Amniotic stem cell (primary cell): ENCODE results near the gene RCBTB1.

Experiments
- DNase-seq: peaks from one replicate; lab custom pipeline; 2025; lab: John Stamatoyannopoulos, UW

Gene RCBTB1

DNA sequence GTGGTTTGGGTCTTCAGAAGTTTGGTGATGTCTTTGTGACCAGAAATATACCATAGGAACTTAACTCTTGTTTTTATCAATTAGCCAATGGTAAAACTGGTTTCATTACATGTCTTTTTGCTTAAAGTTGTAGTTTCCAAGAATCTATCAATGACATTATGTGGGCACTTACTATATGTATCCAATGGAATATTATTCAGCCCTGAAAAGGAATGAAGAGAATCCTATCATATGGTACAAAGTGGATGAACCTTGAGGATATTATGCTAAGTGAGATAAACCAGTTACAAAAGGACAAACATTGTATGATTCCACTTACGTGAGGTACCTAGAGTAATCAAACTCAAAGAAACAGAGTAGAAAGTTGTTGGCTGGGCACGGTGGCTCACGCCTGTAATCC, 26.4 kb downstream of the RCBTB1 start:
- no peak for DNase-seq

DNA sequence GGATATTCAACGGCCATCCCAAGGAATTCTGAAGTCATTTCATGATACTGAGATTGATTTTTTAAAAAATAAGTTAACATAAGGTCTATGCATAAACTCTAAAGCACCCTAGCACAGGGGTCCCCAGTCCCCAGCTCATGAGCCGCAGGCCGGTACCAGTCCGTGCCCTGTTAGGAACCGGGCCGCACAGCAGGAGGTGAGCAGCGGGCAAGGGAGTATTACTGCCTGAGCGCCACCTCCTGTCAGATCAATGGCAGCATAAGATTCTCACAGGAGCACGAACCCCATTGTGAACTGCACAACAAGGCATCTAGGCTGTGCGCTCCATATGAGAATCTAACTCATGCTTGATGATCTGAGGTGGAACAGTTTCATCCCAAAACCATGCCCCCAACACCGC, 31.0 kb downstream of the RCBTB1 start:
- no peak for DNase-seq

DNA sequence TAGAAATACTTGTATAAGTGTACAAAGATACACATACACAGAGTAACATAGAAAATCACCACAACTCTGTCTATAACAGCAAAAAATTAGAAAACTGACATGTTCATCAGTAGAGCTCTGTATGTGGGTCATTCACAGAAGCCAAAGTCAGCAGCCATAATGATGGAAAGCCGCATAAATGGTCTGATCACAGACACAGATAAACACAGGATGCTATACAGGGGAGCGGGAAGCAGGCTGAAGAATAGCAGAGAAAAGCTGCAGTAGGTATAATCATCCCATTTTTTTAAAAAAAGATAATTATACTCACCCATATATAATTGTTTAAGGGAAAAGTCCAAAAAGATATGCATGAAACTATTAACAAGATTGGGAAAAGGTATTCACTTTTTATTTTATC, 31.5 kb downstream of the RCBTB1 start:
- no peak for DNase-seq

DNA sequence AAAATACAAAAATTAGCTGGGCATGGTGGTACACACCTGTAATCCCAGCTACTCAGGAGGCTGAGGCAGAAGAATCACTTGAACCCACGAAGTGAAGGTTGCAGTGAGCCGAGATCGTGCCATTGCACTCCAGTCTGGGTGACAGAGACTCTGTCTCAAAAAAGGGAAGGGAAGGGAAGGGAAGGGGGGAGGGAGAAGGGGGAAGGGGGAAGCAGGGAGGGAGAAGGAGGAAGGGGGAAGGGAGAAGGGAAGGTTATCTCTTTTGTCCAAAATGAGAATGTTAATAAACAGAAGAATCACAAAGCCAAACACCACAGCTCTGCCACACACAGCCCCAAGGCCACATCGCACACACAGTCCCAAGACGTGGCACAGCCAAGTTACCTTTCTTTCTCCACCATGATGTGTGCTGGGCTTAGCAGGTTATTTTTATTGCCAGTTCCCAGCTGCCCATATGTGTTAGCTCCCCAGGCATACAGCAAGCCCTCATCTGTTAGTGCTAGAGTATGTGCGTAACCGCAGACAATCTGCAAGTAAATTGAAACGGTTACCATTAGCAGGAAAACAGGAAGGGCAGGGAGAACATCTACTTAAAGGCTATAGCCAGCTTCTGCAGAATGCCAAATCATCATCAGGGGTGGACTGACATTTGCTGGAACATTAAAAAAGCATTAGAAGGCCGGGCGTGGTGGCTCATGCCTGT, 34.3 kb downstream of the RCBTB1 start:
- DNase-seq = no peak

DNA sequence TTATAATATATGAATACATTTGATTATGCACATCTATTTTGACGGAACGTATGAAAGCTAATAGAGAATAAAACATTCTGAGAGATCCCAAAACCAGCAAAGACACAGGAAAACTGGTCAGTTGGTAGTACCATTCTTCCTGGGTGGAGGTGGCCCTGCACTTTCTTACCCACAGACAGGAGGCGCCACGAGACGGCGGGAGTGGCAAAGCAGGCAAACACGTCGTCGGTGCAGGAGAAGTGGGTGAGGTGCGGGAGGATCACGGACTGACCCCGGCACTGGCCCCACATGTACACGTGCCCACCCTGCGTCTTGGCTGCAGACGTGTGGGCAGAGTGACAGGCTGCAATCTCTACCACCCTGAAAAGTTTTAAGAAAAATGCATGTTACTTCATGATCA, 36.1 kb downstream of the RCBTB1 start:
- DNase-seq = no peak

DNA sequence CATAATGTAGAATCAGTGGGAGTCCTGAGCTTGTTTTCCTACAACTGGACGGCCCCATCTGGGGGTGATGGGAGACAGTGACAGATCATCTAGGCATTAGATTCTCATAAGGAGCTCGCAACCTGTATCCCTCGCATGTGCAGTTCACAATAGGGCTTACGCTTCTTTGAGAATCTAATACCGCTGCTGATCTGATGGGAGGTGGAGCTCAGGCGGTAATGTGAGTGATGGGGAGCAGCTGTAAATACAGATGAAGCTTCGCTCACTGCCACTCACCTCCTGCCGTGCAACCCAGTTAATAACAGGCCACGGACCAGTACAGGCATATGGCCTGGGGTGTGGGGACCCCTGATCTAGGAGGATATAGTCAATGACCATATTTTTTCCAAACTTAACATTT, 38.8 kb downstream of the RCBTB1 start:
- no peak for DNase-seq

DNA sequence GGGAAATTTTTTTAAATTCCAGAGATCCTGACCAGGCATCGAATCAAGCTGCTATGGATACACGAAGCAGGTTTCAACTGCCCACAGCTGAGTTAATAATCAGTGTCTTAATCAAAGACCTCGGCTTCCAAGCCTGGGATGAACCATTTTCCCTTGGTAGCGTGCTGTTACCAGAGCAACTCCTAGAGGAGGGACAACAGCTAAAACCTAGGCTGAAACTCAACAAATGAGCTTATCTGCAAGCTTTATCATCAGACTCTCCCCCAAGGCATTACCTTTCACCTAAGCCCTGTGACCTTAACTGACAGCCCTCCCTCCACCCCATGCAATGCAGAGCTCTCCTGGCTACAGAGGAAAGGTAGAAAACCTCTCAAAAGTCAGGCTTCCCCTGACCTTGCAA, 39.7 kb downstream of the RCBTB1 start:
- no peak for DNase-seq

DNA sequence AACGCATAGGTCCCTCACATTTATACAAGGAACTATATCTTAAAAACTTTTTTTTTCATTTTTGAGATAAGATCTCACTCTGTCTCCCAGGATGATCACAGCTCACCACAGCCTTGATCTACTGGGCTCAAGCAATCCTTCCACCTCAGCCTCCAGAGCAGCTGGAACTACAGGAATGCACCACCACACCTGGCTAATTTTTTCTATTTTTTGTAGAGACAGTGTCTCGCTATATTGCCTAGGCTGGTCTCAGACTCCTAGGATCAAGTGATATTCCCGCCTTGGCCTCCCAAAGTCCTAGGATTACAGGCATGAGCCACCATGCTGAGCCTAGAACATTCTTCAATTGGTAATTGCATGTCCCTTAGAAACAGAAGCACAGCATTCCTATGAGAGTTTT, 41.7 kb downstream of the RCBTB1 start:
- DNase-seq = no peak

DNA sequence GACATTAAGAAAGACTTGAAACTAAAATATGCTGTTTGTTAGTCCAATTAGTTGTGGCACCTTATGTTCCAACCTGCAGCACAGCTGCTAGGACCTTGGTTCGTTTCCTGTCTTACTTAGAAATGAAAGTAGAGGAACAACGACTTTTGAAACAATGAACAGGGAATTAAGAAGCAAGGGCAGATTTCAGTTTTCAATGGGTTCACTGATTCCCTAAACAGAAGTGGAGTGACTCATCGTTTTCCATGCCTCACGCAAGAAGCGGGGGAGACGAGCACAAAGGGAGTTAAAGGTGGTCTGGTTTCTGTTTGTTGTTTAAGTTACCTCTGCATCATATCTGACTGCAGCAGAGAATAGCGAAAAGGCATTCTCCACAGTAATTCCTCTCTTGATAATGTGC, 44.8 kb downstream of the RCBTB1 start:
- DNase-seq = no peak

DNA sequence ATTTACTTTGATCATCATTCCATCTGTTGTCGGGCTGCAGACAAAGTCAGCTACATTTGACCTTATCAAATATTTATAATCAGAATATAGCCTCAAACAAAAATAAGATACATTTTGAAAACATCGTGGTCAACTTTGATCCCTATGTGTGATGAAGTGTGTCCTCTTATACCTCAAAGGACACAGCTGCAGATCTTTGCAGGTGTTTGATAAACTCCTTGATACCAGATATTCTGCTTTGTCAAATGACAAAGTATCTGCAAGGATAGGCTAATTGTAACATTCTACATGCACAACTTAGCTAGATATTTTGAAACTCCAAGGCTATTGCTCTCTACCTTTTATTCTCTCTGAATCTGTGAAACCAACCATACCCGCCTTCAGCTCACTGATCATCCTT, 45.6 kb downstream of the RCBTB1 start:
- no peak for DNase-seq

DNA sequence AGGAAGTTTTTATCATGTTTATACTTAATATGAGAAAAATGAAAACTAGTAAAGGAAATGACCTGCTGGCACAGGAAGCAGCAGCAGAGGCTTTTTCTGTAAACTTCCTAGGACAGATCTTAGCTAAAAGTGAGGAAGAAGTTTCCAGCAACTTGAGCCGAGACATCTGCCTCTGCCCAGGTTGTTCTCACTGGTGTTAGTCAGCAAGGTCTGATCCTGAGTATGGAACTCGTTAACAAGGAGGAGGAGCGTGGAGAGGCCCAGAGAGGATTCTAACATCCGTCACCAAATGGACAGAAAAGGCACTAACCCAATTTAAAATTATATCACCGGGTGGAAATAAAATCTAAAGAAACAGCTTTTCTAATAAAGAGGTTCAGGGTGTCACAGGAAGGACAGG, 46.0 kb downstream of the RCBTB1 start:
- DNase-seq = no peak

DNA sequence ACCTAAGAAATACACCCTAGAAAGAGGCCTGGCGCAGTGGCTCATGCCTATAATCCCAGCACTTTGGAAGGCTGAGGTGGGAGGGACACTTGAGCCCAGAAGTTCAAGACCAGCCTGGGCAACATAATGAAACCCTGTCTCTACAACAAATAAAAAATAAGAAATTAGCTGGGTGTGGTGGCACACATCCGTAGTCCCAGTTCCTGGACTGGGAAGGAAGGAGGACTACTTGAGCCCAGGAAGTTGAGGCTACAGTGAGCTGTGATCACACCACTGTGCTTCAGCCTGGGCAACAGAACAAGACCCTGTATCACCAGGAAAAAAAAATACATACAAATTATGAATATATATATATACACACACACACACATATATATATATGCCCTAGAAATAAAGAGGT, 47.0 kb downstream of the RCBTB1 start:
- no peak for DNase-seq

DNA sequence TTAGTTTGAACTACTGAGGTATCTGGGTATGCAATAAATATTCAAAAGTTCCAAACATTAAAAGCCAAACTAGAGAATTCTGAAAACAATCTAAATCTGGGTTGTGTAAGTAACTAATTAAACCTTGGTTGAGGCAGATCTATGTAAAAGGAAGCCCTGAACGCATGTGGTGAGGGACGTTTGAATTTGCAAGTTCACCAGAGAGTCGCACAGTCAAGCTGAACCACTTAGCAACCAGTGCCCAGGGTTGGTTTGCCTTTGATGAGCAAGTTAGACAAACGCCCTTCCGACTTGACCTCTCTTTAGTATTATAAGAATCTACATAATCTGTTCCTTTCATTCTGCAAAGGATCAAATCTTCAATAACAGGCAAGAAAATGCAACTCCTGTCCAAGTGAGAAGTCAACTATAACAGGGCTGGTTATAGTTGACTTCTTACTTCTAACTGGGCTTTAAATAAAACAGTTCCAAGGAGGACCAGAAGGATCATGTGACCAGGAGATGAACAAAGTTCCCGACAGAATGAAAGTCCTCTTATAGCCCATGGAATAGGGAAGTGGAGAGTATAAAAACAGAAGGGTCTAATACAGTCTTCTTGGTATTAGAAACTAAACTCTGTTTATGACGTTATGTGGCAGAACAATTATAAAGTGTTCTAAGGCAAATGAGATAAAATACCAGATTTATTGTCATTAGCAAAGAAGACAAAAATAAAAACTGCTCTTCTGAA, 49.0 kb downstream of the RCBTB1 start:
- no peak for DNase-seq

DNA sequence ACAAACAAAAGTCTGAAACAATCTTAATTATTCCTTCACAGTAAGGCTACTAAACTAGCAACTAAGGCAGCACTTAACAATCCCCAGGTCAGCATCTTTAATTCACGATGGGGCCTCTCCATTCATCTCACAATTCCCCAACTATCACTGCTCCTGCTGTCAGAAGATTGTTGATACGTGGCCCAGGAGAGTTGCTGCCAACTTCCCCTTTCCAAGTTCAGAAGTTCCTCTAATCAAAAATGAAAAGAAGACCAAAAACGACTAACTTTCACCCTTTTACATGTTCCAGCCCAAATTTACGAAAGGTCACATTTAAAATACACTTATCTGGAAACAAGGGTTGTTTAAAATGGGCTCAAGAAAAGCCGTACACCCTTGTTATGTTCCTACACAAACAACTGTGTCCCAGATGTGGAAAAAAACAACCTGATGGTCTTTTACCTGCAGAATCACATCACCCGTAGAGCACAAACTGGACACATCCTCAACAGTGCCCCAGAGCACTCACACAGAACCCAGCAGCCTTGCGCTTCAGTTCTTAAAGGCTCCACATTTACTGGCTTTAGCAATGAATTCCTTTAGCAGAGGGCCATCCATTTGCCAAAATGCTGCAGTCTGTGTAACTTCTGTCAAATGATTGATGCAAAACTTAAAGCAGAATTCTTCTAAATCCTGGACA, 51.6 kb downstream of the RCBTB1 start:
- no peak for DNase-seq

DNA sequence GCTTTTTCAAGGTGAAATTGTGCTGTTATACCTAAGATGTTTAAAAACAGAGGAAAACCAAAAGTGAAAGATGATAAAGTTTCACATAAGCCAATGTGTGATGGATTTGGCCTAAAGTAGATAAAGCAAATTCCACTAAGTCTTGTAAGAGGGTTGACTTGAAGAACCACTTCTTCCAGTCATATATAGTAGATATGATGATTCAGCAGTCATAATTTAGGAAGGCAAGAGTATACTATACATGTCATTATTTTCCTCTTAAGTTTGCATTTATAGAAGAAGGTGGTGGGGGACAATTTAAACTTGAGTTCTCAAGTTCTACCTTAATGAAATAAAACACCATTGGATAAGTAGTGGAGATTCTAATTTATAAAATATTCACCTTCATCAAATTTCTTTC, 52.3 kb downstream of the RCBTB1 start:
- no peak for DNase-seq

DNA sequence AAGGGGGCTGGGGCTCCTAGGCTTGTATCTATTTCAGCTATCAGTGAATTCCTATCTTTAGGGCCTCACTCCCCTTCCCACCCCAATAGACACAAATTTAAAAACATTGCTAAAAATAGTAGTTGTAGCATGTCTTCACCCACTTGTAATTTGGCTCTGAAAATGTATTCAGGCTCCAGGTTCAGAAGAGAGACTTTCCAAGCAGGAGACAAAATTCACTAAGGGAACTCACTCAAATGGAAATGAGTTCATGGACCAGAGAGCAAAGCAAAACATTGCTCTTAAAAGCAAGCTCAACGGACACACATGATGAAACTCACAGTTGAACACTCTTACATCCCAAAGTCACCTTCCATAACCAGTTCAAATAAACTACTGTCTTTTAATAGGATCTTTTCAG, 52.8 kb downstream of the RCBTB1 start:
- no peak for DNase-seq

DNA sequence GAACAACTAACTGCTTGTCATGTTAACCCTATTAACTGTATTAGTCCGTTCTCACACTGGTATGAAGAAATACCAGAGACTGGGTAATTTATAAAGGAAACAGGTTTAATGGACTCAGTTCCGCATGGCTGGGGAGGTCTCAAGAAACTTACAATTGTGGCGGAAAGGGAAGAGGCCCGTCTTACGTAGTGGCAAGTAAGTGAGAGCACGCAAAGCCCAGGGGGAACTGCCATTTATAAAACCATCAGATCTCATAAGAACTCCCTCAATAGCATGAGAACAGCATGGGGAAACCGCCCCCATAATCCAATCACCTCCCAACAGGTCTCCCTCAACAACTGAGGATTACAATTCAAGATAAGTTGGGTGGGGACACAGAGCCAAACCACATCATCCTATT, 54.9 kb downstream of the RCBTB1 start:
- no peak for DNase-seq

DNA sequence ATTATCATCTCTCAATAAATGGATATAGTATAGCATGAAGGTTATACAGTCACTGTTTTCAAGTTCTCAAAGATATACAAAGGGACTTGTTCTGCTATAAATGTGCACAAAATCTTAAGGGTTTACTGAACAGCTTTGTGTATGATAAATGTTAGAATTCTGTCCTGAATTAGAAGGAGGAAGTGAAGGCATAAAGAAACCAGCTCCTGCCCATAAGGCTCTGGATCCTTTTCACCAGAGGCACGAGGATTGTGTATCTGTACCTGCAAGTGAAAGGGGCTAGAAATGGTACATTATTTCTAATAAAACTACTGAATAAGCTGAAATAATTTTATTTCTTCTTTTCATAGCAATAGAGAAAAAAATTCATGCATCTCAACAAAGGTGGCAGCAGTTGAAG, 57.2 kb downstream of the RCBTB1 start:
- no peak for DNase-seq

DNA sequence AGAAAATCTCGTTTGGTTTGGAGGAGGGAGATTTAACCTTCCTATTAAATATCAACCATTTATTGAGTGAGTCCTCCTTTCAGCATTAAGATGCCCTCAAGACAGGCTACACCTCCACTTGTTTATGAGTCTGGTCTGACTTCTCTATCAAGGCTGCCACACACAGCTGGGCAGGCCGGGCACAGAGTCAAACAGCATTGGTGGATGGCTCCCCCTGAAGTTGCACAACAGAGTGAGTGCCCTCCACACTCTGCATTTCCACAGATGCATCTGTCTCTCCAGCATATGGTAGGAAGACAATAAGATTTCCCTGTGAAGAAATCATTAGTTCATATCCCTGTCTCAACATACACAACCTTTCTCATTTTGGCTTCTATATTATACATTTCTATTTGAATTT, 58.2 kb downstream of the RCBTB1 start:
- no peak for DNase-seq

DNA sequence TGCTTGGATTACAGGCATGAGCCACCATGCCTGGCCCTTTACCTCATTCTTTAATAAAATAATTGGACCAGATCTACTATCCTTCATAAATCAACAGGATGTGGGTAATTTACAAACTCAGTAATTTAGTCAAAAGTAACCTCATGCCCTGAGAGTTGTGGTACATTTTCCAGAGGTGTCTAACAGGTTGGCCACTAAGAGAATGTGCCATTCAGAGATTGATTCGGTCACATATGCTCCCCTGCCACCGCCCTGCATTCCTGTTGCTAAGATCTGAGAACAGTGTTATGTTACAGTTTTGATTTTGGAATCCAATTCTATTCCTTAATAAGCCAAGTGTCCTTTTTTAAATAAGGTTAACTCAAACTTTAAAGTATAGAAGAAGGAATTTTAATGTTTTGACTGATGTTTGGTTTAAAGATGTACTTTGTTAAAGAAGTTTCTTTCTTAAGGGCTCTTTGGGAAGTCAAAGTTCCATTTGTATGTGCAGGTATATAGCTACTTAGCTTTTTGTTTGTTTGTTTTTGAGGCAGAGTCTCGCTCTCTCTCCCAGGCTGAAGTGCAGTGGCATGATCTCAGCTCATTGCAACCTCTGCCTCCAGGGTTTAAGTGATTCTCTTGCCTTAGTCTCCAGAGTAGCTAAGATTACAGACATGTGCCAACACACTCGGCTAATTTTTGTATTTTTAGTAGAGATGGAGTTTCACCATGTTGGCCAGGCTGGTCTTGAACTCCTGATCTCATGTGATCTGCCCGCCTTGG, 60.4 kb downstream of the RCBTB1 start:
- DNase-seq = no peak

DNA sequence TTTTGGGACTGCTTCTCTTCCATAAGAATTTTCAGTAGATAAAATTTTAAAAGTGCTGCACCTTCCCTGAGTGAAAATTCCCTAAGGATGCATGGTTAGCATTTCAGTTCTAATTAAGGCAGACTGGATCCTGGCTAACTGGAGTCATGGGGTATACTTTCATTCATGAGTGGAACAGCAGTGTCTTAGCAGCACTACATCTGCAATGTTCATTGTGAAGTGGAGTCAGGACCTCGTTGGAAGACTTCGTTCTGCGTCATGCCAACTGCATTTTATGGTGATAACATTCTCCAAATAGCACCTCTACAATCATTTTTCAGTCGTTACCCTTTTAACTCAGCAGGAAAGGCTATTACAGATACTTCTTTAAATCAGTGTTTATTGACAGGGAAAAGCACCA, 64.1 kb downstream of the RCBTB1 start:
- DNase-seq = no peak

DNA sequence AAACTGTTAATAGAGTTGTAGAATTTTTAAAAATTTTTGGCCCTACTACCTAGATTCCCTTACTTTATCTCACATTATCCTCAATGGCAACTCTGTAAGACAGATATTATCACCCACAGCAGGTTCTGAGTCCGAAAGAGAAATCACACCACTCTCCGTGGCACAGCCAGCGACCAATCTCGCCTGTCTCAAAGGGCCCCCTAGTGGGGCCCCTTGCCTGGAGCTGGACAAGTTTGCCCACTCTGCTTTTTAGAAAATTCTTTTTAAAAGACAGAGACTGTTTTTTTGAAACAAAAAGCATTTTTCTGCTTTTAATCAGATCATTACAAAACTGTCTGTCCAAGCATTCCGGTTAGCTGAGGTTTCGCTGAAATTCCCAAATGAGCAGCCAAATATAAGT, 67.9 kb downstream of the RCBTB1 start:
- no peak for DNase-seq

DNA sequence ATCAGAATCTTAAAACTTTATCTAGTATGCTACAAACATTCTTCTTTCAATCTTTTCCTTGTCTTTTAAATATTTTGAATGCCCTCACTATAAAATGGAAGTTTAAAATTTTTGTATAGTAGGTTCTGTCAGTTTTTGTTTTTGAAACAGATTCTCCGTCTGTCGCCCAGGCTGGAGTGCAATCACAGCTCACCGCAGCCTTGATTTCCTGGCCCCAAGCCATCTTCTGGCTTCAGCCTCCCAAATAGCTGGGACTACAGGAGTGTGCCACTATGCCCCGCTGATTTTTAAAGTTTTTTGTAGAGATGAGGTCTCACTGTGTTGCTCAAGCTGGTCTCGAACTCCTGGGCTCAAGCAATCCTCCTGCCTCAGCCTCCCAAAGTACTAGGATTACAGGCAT, 68.9 kb downstream of the RCBTB1 start:
- DNase-seq = no peak
